Measurements from ENCODE around the gene ARSG.
A peak's percentile ranks its signal among the peaks of the same experiment; 100 is the strongest.

The ARSG gene

GRCh38 chr17:68383120-68383442 lies 91.8 kb downstream of the ARSG start:
- no peak for TF ChIP-seq CTCF (IDR thresholded peaks at IDR 0.05; ENCODE audit: low read depth, low read length)
- H3K4me3 ChIP-seq (ENCODE audit: low read depth, low read length), result no peak overlapping the region

DNA sequence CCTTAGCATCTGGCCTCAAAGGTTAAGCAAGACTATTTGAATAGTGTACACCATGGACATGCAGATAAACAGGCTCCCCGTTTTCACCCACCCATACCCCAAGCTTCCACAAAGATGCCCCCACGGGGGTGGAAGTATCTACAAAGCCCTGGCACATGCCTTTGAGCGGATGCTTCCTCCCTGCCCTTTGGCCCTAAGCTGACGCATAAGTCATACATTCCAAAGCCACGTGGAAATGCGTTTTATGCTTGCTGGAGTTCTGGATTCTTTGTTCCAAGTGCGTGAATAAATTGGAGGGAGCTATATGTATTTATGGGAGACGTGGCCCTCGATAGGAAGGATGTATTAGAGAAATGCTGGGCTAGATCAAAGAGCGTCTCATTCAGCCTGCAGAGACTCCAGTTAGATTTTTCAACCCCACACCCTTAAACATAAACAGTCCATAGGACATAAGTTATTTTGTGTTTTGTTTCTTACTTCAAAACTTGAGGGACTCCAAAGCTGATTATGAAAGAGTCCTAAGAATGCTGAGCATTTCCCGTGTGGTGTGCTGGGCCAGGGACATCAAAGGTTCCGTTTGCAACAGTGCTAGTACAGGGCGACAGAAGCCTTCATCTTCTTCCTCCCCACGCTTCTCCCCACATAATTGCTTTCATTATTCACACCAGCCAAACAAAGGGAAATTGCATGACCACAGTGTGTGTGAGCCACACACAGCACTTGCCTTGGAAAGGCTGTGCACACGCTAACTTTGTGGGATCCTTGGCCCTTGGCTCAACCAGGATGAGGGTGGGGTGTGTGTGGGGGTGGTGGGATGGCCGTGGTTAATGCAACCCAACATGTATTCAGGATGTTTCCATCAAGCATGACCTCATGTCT lies 92.4 kb downstream of the ARSG start:
- no peak for TF ChIP-seq CTCF (IDR thresholded peaks at IDR 0.05; ENCODE audit: low read depth, low read length)
- peak overlapping the region; percentile 40 for H3K4me3 ChIP-seq (ENCODE audit: low read depth, low read length)

GRCh38 chr17:68384471-68384870 lies 93.2 kb downstream of the ARSG start:
- H3K4me3 ChIP-seq (ENCODE audit: low read depth, low read length), result peak overlapping the region; percentile 40
- TF ChIP-seq CTCF (IDR thresholded peaks at IDR 0.05; ENCODE audit: low read depth, low read length), result no peak

GRCh38 chr17:68384941-68385340 lies 93.6 kb downstream of the ARSG start:
- no peak overlapping the region for H3K4me3 ChIP-seq (ENCODE audit: low read depth, low read length)
- no peak for TF ChIP-seq CTCF (IDR thresholded peaks at IDR 0.05; ENCODE audit: low read depth, low read length)

GRCh38 chr17:68385490-68386215 lies 94.4 kb downstream of the ARSG start:
- TF ChIP-seq CTCF (IDR thresholded peaks at IDR 0.05; ENCODE audit: low read depth, low read length), result no peak
- no peak overlapping the region for H3K4me3 ChIP-seq (ENCODE audit: low read depth, low read length)

GRCh38 chr17:68387435-68388218 lies 96.3 kb downstream of the ARSG start:
- no peak overlapping the region for H3K4me3 ChIP-seq (ENCODE audit: low read depth, low read length)
- no peak for TF ChIP-seq CTCF (IDR thresholded peaks at IDR 0.05; ENCODE audit: low read depth, low read length)

Measured in WI38 (cell line).